M059J (cell line): ENCODE data around the gene CALHM1. TPM values are rescaled to one million over a fixed set of nuclear protein-coding genes. Genes with fewer than 3 reads are reported as not detected.
A peak's percentile ranks its signal among the peaks of the same experiment; 100 is the strongest.
"Not testable (repeated sequence)": the region's sequence is repeated elsewhere in the genome, so short reads cannot be mapped to it uniquely, and the experiment has no call there.

Experiments
- DNase-seq: peaks from one replicate; pipeline ENCODE4 v3.0.0-alpha.2; 2012; ENCODE audit warnings: low read depth
- total RNA-seq: library from RNA; depleted of rRNA; stranded (reverse); fragments of >200 nt; shearing (Covaris generic); gene quantifications from 2 replicates; pipeline ENCODE4 v1.2.3, GENCODE V29; 2014; rRNA removed

Gene CALHM1, protein sequence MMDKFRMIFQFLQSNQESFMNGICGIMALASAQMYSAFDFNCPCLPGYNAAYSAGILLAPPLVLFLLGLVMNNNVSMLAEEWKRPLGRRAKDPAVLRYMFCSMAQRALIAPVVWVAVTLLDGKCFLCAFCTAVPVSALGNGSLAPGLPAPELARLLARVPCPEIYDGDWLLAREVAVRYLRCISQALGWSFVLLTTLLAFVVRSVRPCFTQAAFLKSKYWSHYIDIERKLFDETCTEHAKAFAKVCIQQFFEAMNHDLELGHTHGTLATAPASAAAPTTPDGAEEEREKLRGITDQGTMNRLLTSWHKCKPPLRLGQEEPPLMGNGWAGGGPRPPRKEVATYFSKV
- not detected in 2 replicates for total RNA-seq

DNA sequence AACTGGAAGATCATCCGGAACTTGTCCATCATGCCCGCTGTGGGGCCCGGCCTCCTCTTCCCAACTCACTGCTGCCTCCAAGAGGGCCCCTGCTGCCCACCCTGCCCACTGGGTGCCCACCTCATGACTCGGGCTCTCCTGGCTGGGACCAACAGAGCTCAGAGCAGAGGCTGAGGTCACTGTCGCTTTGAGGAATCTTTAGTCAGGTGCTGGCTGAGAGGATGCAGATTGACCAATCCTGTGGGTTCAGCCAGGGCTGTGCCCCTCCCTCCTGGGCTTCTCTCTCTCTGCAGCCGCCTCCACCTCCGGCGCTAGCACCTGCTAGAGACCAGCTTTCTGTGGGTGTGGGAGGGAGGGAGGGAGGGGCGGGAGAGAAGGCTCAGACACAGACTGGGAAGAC lies at the start of gene CALHM1:
TSS of gene CALHM1 (minus strand) at position 181 of the 400 bp plus-strand sequence. CDS start at position 32, 149 bp downstream.
- no peak for DNase-seq

DNA sequence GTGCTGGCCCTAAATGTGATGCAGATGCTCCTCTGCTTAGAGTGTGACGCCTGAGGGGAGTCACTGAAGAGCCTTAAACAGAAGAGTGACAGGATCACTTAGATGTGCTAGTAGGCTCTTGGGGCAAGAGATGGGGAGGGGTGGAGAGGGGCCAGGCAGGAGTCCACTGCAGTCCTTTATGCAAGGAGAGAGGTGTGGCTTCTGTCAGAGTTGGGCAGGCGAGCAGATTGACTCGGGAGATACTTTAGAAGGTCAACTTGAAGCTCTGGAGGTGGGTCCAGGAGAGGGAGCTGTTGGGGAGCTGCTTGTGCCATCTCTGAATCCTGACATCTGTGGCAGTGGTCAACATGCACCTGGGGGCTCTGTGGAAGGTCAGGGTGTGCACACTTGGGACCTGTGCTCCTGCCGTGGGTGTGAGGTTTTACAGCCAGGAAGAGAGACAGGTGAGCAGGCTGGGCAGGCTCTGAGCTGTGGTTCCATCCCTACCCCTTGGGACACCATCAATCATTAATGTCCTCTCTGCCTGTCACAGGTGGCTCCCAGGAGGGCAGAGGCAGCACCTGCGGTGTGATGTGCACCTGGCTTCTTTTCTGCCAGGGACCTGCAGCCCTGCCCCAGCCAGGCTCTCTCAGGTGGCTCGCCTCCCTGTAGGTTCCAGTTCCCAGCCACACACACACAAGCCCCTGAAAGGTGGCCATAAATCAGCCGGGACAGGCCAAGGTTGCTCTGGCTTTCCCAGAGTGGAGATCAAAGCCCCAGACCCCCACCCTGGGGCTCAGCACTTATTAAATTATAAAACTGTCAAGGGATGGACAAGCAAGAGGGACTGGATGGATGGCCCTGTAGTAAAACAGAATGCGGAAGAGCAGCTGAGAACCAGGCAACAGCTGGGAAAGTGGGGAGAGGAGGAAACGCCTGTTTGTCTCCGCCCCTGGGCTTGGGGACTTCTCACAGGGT lies 48.8 kb upstream of the CALHM1 start:
- no peak for DNase-seq

DNA sequence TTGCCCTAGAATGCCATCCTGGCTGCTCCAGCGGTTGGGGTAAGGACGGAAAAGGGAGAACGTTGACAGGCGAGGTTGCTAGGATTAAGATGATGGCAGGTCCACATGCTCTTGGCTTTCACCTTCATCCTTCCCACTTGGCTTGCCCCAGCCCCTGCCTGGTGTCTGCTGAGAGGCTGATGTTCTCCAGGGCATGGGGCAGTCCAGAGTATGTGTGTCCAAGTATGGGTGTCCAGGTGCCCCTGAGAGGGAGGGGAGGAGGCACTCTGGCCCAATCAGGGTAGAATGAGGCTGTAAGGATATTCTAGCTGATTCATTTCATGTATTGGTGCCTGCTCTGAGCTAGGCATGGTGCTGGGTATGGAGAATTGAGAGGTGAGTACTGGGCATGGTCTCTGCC lies 47.4 kb upstream of the CALHM1 start:
- DNase-seq = no peak

DNA sequence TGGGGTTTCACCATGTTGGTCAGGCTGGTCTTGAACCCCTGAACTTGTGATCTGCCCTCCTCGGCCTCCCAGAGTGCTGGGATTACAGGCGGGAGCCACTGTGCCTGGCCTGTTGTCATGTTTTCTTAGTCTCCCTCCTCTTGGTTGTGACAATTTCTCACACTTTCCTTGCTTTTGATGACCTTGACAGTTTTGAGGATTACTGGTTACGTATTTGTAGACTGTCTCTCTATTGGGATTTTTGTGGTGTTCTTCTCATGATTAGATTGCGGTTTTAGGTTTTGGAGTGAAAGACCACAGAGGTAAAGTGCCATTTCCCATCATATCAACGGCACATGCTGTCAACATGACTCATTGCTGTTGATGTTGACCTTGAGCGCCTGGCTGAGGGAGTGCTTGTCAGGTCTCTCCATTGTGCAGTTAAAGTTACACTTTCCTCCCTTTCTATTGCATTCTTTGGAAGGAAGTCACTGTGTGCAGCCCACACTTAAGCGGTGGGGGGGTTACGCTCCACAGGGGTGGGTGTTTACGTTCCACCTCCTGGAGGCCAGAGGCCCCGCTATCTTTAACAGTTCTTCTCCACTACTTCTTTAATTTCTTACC lies 45.6 kb upstream of the CALHM1 start:
- peak; percentile 98 for DNase-seq

DNA sequence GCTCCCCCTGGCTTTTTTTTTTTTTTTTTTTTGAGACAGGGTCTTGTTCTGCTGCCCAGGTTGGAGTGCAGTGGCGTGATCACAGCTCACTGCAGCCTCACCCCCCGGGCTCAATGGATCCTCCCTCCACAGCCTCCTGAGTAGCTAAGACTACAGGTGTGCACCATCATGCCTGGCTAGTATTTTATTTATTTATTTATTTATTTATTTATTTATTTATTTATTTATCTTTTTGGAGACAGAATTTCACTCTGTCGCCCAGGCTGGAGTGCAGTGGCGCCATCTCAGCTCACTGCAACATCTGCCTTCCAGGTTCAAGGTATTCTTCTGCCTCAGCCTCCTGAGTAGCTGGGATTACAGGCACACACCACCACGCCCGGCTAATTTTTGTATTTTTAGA lies 45.1 kb upstream of the CALHM1 start:
- not testable (repeated sequence) for DNase-seq

DNA sequence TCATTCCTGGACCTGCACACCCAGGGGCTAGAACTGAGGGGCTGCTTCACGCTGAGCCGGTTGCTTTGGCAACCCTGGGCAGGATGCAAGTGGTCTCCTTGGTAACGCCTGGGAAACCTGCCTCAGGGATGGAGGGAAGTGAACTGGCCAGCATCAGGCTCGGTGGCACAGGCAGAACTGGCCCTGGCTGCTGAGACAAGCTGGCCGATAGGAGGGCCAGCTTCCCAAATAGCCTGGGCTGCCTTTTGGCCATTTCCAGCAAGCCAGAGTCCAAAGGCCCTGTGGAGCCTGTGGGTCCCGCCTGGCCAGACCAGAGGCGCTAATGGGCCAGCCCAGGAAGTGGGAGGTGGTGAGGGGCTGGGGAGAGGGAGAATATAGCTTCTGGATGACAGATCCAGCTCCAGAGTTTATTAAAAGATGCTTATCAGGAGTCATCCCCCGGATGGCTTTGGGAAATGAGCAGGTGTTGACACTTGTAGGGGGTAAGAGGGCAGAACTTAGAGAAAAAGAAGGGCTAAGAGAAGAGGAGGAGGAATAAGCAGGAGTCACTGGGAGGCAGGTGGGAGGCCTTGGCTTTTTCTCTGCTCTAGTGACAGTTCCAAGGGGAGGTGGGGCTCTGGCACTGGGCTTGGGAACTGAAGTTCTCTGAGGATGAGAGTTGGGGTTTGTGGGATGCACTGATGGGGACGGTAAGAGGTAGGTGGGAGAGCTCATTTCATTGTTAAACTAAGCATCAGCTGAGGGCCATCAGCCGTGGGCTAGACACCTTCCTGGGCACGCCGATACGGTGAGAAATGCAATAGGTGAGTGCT lies 44.4 kb upstream of the CALHM1 start:
- DNase-seq = no peak

DNA sequence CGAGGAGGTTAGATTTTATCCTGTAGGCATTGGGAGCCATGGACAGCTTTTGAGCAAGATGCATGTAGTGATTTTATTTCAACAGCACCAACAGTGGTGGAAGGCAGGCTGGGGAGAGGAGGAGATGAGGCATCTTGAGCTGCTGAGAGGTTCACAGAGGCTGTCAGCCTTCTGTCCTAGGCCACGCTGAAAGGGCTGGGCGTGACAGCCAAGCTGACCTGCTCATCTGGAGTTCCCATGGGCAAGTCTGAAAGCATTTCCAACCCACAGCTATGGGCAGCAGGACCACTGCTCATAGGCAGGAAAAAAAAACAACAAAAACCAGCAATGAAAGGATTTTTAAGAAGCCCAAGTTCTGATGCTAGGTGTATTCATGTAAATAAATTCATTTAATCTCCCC lies 42.5 kb upstream of the CALHM1 start:
- DNase-seq = no peak

DNA sequence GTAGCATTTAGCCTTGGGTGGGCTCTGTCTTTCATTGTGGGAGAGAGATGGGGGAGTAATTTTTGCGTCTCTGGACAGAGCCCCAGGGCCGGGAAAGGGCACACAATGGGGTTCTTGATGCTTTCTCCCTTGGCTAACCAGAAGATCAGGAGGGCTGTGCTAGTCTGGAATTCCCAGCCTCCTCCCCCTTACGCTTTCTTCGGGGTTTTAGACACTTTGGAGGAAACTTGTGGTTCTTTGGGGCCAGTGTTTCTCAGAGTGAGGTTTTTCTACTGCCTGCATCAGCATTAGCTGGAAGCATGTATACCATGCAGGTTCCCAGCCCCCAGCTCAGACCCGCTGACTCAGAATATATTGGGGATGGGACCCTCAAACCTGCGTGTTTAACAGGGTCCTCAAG lies 41.8 kb upstream of the CALHM1 start:
- no peak for DNase-seq

DNA sequence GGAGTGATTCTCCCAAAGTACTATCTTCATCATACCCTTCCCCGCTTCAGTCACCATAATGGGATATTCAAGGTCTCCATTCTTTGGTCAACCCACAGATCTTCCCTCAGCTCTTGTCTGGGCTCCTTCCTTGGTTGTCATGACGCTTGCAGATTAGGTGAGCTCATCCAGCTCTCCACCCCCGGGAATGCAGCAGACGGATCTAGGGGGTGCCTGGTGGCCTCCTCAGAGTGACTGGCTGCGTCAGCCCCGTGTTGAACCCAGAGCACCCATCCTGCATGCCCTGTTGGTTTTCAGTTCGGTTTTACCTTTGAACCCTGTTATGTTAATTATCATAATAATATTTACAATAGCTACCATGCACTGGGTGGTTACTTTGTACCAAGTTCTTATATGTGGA lies 41.2 kb upstream of the CALHM1 start:
- DNase-seq = peak; percentile 48

DNA sequence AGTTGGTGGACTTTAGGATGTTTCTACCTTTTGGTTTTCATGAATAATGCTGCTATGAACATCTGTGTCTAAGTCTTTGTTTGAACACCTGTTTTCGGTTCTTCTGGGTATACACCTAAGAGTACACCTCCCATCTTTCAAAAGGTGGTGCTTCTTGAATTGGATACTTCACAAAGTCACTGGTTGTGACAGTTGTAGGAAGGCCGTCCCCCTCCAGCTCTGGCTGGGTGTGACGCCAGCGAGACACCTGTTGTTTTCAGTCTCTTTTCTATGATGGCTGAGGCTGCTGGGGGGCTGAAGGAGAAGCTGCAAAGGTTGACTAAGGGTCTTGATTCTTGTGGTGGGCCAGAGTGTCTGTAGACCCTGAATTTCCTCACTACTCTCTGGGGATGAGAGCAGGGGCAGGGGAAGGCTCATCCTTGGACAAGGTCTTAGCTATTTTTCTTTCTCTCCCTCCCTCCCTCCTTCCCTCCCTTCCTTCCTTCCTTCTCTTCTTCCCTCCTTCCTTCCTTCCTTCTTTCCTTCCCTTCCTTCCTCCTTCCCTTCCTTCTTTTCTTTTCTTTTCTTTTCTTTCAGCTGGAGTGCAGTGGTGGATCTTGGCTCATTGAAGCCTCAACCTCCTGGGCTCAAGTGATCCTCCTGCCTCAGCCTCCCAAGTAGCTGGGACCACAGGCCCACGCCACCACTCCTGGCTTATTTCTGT lies 40.4 kb upstream of the CALHM1 start:
- DNase-seq = no peak

DNA sequence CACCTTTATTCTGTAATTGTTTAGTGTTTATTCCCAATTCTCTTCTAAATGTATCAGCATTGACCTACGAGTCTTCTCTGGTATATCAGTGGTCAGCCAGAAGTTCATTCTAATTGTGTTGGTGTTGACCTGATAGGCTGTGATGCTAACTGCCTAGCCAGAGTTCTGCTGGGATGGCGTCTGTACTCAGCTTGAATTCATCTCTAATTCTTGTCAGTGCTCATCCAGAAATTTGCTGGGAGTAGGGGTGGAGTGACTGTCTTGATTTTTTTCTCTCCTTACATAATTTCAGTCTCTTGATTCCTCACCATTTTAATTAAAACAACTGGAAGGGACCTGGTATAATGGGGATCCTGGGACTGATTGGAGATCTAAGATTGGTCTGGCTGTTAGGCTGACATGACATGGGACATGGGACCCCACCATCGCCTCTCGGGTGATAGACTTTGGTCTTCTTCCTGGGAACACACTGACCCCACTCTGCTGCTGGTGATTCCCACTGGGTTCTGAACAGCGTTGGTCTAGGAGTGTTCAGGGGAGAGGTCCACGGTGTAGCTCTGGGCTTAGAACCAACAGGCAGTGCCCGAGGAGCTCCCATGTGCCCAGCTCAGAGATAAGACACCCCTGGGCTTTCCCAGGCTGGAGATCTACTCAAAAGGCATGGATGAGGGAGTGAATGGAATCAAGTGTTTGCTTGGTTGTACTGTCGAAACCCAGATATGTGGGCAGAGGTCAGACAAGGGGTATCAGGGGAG lies 38.6 kb upstream of the CALHM1 start:
- DNase-seq = no peak

DNA sequence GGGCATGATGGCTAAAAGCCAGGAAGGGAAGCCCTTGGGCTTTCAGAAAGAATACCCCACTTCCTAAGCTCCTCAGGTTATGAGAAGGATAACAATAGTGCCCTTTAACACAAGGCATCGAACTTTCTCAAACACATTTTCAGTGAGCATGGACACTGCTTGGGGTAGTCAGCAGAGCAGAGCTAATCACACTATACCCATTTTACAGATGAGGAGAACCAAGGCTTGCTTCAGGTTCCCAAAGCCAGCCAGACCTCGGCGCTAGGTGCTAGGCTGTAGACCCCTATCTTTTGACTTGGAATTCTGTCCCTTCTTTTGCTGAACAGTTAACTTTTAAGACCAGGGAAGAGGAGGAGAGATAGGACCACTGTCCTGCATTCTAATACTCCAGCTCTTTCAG lies 36.6 kb upstream of the CALHM1 start:
- no peak for DNase-seq

DNA sequence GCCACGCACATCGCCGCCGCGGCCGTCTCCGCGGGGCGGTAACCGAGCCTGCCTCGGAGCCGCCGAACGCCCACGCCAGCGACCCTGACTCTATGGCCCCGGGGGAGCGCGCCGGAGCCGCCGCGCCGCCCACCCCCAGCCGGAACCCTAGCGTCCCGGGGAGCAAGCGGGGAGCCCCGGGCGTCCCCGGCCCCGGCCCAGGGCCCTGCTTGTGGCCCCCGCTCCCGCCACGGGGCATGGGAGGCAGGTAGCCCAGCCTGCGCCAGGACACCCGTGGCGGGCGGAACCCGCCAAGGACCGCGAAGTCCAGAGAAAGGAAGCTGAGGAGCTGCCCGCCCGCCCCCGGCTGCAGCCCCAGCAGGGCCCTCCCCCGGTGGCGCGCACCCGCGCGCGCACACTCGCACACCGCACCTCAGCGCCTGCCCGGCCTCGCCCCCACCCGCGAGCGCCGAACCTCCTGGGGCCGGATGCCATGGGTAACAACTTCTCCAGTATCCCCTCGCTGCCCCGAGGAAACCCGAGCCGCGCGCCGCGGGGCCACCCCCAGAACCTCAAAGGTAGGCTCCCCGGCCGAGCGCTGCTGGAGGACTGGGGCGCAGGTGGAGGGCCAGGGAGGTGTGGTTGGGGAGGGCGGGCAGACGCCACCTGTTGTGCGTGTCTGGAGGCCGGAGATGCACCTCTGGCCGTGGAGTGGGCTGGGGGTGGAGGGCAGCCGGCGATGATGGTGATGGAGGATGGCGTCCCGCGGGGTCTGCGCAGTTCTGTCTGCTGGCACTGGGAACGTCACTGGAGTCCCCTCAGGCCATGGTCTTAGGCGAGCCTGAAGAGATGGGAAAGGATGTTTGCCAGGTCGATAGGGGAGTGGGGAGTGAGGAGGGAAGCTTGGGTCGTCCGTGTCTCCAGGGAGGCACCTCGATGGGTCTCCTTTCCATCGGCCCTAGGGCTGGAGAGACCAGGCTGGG lies 35.5 kb upstream of the CALHM1 start:
- no peak for DNase-seq

DNA sequence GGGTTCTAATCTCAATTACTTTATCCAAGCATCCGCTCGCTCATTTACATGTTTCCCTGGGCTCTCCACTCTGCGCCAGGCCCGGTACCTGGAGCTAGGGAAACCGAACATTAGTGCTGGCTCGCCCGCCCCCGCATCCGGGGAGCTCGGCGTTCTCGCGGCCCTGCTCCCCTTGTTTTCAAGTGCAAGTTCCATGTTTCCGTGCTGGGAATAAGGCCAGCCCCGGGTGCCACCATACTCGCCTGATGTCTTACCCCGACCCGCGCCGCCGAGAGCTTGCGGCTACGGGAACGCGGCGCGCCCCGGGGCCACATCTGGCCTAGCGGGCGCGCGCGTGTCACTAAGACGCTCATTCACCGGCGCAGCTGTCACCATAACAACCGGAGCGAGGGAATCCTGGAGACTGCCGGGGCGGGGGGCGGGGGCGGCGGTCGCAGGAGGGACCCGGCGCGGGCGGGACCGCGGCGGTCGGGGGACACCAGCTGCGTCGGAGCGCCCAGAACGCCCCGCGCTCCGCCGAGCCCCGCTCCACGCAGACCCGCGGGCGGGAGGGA lies 34.7 kb upstream of the CALHM1 start, which contains the start of gene NEURL1:
TSS of gene NEURL1 (plus strand) at position 344 of the 554 bp plus-strand sequence. CDS start 683 bp downstream, outside the sequence.
- DNase-seq = peak; percentile 39

DNA sequence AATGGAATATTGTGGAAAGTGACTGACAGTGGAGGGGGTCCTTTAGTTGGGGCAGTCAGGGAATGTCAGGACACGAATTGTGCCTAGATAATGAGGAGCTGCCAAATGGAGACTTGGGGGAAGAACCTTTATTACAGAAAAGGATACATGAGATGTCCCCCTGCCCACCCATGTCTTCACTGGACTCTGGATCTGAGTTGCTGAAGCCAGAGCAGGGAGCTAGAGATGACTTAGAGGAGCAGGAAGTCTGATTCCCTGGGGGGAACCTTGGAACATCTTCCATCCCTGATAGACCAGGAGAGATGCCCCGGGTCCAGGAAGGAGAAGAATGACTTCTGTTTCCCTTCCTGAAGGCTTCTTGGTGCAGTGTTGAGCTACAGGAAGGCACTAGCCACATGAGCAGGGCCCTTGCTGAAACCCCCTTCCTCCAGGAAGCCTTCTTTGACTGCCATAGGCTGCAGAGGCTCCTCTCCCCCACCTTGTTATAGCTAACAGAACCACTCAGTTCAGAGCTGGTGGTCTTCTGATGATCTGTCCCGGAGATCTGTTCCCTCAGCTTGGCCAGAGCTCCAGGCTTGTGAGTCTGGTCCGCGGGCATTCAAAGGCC lies 34.1 kb upstream of the CALHM1 start:
- no peak for DNase-seq

DNA sequence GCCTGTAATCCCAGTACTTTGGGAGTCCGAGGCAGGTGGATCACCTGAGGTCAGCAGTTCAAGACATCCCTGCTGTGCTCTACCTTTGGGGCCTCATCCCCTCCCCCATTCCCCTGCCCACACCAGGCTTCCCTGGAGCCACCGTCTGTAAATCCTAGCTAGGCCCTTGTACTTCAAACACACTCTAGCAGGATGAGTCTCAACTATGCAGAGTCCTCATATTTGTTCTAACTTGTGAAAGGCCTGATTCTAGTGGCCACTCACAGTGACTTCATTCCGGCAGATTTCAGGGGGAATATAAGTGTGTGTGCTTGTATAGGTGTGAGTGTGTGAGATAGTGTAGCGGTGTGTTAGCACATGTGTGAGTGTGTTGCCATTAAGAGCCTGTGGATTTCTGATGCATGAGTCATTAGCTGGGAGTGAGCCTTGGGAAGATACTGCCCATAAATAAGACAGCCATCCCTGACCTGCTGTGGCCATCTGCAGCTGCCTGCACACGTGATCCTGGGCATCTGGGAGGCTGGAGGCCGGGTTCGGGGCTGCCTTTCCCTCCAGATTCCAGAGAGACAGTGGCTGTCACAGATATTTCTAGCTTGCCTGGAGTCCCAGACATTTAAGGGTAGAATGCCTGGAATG lies 33.1 kb upstream of the CALHM1 start:
- DNase-seq = peak; percentile 94

DNA sequence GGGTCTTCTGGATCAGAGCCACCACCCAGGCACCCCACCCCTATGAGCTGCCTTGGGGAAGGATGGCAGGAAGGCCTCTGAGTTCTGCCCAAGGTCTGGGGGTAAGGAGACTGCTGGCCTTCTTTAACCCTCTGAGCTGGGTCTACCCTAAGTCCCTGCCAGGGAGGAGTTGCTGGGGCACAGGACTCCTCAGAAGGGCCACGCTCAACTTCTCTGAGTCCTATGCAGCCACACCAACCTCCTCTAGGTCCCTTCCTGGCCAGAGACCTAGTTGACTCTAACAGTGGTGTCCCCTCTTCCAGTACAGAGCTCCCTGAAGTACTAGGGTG lies 32.2 kb upstream of the CALHM1 start:
- no peak for DNase-seq

DNA sequence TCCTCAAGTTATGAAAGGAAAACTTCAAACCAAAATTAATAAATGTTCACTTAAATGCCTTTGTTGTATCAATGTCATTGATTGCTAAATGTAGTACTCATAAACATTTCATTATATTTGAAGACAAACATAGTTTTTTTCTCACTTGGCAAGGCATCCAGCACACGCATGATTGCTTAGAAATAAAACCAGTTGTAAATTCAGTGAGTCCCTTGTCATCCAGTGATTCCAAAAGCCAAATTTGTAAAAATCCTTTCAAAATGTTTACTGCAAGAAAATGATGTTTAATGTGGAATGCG lies 28.7 kb upstream of the CALHM1 start:
- no peak for DNase-seq
